ENCODE results near the gene GSTA2. TPM values are rescaled to one million over a fixed set of nuclear protein-coding genes. Genes with fewer than 3 reads are reported as not detected.

GSTA2 gene
- total and polyA plus RNA-seq, 12 donors: 0.32 to 8.4 (median 2.0) TPM

GRCh38 chr6:52735071-52735470 lies 28.2 kb downstream of the GSTA2 start:
- Histone ChIP-seq H3K4me1 (replicated peaks in 1 of 2) (no peaks in the 10 kb centered on the region), H3K27me3 (no peaks in the 10 kb centered on the region), H3K4me3 (no peak overlapping the region), H3K27ac (no peak overlapping the region), H3K36me3 (replicated peaks in 1 of 2) (no peaks in the 10 kb centered on the region), H3K9me3 (replicated peaks in 1 of 3) (no peaks in the 10 kb centered on the region)
- intact Hi-C loops (cut with DNase I): no loop called here
- WGBS, 4 donors: 86 to 99% (median 95%) methylated on average over 6 of the region's 6 CpGs
- TF ChIP-seq CTCF (IDR thresholded peaks at IDR 0.05) (no peak), POLR2A (IDR thresholded peaks at IDR 0.05) (no peak)
- no peak for DNase-seq

GRCh38 chr6:52734072-52734471 lies 29.2 kb downstream of the GSTA2 start:
- Histone ChIP-seq H3K27me3 (no peaks in the 10 kb centered on the region), H3K4me3 (no peak overlapping the region), H3K9me3 (replicated peaks in 1 of 3) (no peaks in the 10 kb centered on the region), H3K4me1 (replicated peaks in 1 of 2) (peaks cover 0 to 9% of the 10 kb centered on the region in 2 donors), H3K36me3 (replicated peaks in 1 of 2) (no peaks in the 10 kb centered on the region), H3K27ac (no peak overlapping the region)
- WGBS, 4 donors: 91 to 100% (median 97%) methylated on average over 2 to 3 of the region's 3 CpGs
- no peak for DNase-seq
- intact Hi-C loops (cut with DNase I): no loop called here
- TF ChIP-seq POLR2A (IDR thresholded peaks at IDR 0.05) (no peak), CTCF (IDR thresholded peaks at IDR 0.05) (no peak)

GRCh38 chr6:52733172-52733571 lies 30.1 kb downstream of the GSTA2 start:
- TF ChIP-seq POLR2A (IDR thresholded peaks at IDR 0.05) (no peak), CTCF (IDR thresholded peaks at IDR 0.05) (no peak)
- no peak for DNase-seq
- WGBS, 4 donors: 89 to 100% (median 96%) methylated on average over 1 of the region's 1 CpG
- H3K27me3 ChIP-seq: no peaks in the 10 kb centered on the region
- no peak overlapping the region for H3K4me3 ChIP-seq
- no peaks in the 10 kb centered on the region for H3K9me3 ChIP-seq (replicated peaks in 1 of 3)
- H3K27ac ChIP-seq: no peak overlapping the region
- peaks cover 0 to 9% of the 10 kb centered on the region in 2 donors for H3K4me1 ChIP-seq (replicated peaks in 1 of 2)
- intact Hi-C loops (cut with DNase I): no loop called here
- no peaks in the 10 kb centered on the region for H3K36me3 ChIP-seq (replicated peaks in 1 of 2)

GRCh38 chr6:52731719-52732118 lies 31.6 kb downstream of the GSTA2 start:
- 57 to 74% (median 63%) methylated on average over 6 of the region's 6 CpGs for WGBS, 4 donors
- TF ChIP-seq CTCF (IDR thresholded peaks at IDR 0.05) (no peak), POLR2A (IDR thresholded peaks at IDR 0.05) (no peak)
- no peaks in the 10 kb centered on the region for H3K27me3 ChIP-seq
- intact Hi-C loops (cut with DNase I): no loop called here
- DNase-seq: no peak
- no peaks in the 10 kb centered on the region for H3K9me3 ChIP-seq (replicated peaks in 1 of 3)
- no peak overlapping the region for H3K27ac ChIP-seq
- peaks cover 0 to 9% of the 10 kb centered on the region in 2 donors for H3K4me1 ChIP-seq (replicated peaks in 1 of 2)
- H3K4me3 ChIP-seq: no peak overlapping the region
- H3K36me3 ChIP-seq (replicated peaks in 1 of 2): no peaks in the 10 kb centered on the region

Data from adrenal gland (tissue), 12 donors.